Neural cell (in vitro differentiated cells): Measurements from ENCODE around the gene DMRTA2.

Source experiments
- CTCF ChIP-seq: fragments of 450-650 bp; IDR thresholded peaks from 2 replicates; pipeline ENCODE4 v1.5.1; 2014; ENCODE audit warnings: antibody characterized with exemption, mild to moderate bottlenecking, moderate library complexity; ENCODE audit not compliant: poor library complexity, severe bottlenecking
- EP300 ChIP-seq: fragments of 450-650 bp; conservative IDR thresholded peaks from 2 replicates; pipeline ENCODE4 v1.6.1; 2014; ENCODE audit warnings: antibody characterized with exemption, mild to moderate bottlenecking, moderate library complexity; ENCODE audit not compliant: poor library complexity, severe bottlenecking
- EZH2 ChIP-seq: fragments of 200-600, 300-800 bp; shearing (Covaris generic), sonication (generic); IDR thresholded peaks from 2 replicates; pipeline ENCODE4 v1.6.1; 2014; ENCODE audit warnings: antibody characterized with exemption, low read length, borderline replicate concordance, mild to moderate bottlenecking; ENCODE audit not compliant: insufficient read depth, poor library complexity, severe bottlenecking
- MXI1 ChIP-seq: fragments of 450-650 bp; conservative IDR thresholded peaks from 2 replicates; pipeline ENCODE4 v1.6.1; 2014; ENCODE audit warnings: antibody characterized with exemption, mild to moderate bottlenecking; ENCODE audit not compliant: poor library complexity, severe bottlenecking
- POLR2AphosphoS5 ChIP-seq: IDR thresholded peaks from 2 replicates; pipeline ENCODE4 v1.6.1; 2012
- SMC3 ChIP-seq: fragments of 450-650 bp; conservative IDR thresholded peaks from 2 replicates; pipeline ENCODE4 v1.6.1; 2014; ENCODE audit warnings: antibody characterized with exemption, mild to moderate bottlenecking, moderate library complexity; ENCODE audit not compliant: poor library complexity
- TAF1 ChIP-seq: IDR thresholded peaks from 2 replicates; pipeline ENCODE4 v1.6.1; 2012; ENCODE audit warnings: low read depth

GRCh38 chr1:50438945-50439344, 15.7 kb upstream of the DMRTA2 start:
- TF ChIP-seq CTCF: no peak
- TF ChIP-seq POLR2AphosphoS5: no peak
- TF ChIP-seq TAF1: no peak
- no peak for TF ChIP-seq EP300
- TF ChIP-seq EZH2: no peak
- no peak for TF ChIP-seq SMC3
- no peak for TF ChIP-seq MXI1
